ENCODE results near the gene EGLN2. TPM values are rescaled to one million over a fixed set of nuclear protein-coding genes. Genes with fewer than 3 reads are reported as not detected.

The EGLN2 gene
- polyA plus RNA-seq, 1 donor (not counting 4 experiments of a cell fraction or from before 2014, with no cell fraction given): 31.6 TPM

GRCh38 chr19:40805258-40805868 is 6.4 kb downstream of the EGLN2 start:
- Histone ChIP-seq H3K79me2 (ENCODE audit: control insufficient read depth, insufficient read depth, low read length) (peaks cover 64% of the 10 kb centered on the region), H3K27me3 (ENCODE audit: control insufficient read depth, extremely low read depth, insufficient read depth, low read length) (no peaks in the 10 kb centered on the region), H3K9me3 (ENCODE audit: control insufficient read depth, low read depth, low read length) (no peaks in the 10 kb centered on the region), H3K9ac (ENCODE audit: control insufficient read depth, extremely low read depth, insufficient read depth, low read length) (no peak overlapping the region), H3K4me3 (ENCODE audit: control insufficient read depth in 2 of 3, extremely low read depth in 1 of 3, insufficient read depth in 2 of 3, low read depth in 1 of 3, low read length in 3 of 3) (no peak overlapping the region), H2AFZ (ENCODE audit: control insufficient read depth, low read length) (no peak overlapping the region), H3K27ac (ENCODE audit: control insufficient read depth, insufficient read depth, low read length) (no peak overlapping the region), H3K4me2 (ENCODE audit: control insufficient read depth, extremely low read depth, insufficient read depth, low read depth, low read length) (no peak overlapping the region), H3K9me1 (ENCODE audit: control insufficient read depth, extremely low read depth, insufficient read depth, low read length) (peaks cover 10% of the 10 kb centered on the region), H4K20me1 (ENCODE audit: control insufficient read depth, extremely low read depth, insufficient read depth, low read length) (peaks cover 42% of the 10 kb centered on the region), H3K36me3 (ENCODE audit: control insufficient read depth in 2 of 2, extremely low read depth in 1 of 2, insufficient read depth in 2 of 2, low read length in 2 of 2) (peaks cover 46 to 57% of the 10 kb centered on the region in 2 experiments), H3K4me1 (ENCODE audit: control insufficient read depth, extremely low read depth, insufficient read depth, low read length) (peaks cover 57% of the 10 kb centered on the region)
- DNase-seq (ENCODE audit: low read depth, low spot score) (no peak), FAIRE-seq (no peak)
- TF ChIP-seq EZH2 (IDR thresholded peaks at IDR 0.05; ENCODE audit: low read length) (no peak), CTCF (optimal IDR thresholded peaks at IDR 0.05 in 1 of 3, IDR thresholded peaks at IDR 0.05 in 1 of 3, conservative IDR thresholded peaks at IDR 0.05 in 1 of 3; ENCODE audit: extremely low read depth in 1 of 3, insufficient read depth in 2 of 3, low read length in 3 of 3) (no peak)
- dilution Hi-C loops (cut with MboI; ENCODE audit: extremely low pct_ligation_motif_present, low sequenced_read_pairs): no loop called here

- no peak overlapping the region for H2AFZ ChIP-seq (ENCODE audit: control insufficient read depth, low read length)
- peaks cover 42% of the 10 kb centered on the region for H4K20me1 ChIP-seq (ENCODE audit: control insufficient read depth, extremely low read depth, insufficient read depth, low read length)
- H3K9me1 ChIP-seq (ENCODE audit: control insufficient read depth, extremely low read depth, insufficient read depth, low read length): peaks cover 8% of the 10 kb centered on the region
- peak overlapping the region; percentile 37 for H3K27ac ChIP-seq (ENCODE audit: control insufficient read depth, insufficient read depth, low read length)
- DNase-seq (ENCODE audit: low read depth, low spot score) (peak; percentile 86), FAIRE-seq (peak; percentile 58)
- H3K36me3 ChIP-seq (ENCODE audit: control insufficient read depth in 2 of 2, extremely low read depth in 1 of 2, insufficient read depth in 2 of 2, low read length in 2 of 2): peaks cover 38 to 44% of the 10 kb centered on the region in 2 experiments
- peak overlapping the region; percentile 11 for H3K9ac ChIP-seq (ENCODE audit: control insufficient read depth, extremely low read depth, insufficient read depth, low read length)
- TF ChIP-seq EZH2 (IDR thresholded peaks at IDR 0.05; ENCODE audit: low read length): no peak
- TF ChIP-seq CTCF (optimal IDR thresholded peaks at IDR 0.05 in 1 of 3, IDR thresholded peaks at IDR 0.05 in 1 of 3, conservative IDR thresholded peaks at IDR 0.05 in 1 of 3; ENCODE audit: extremely low read depth in 1 of 3, insufficient read depth in 2 of 3, low read length in 3 of 3): peak; percentile 79 to 96 (median 81)
- no peaks in the 10 kb centered on the region for H3K9me3 ChIP-seq (ENCODE audit: control insufficient read depth, low read depth, low read length)
- no peaks in the 10 kb centered on the region for H3K27me3 ChIP-seq (ENCODE audit: control insufficient read depth, extremely low read depth, insufficient read depth, low read length)
- dilution Hi-C loops (cut with MboI; ENCODE audit: extremely low pct_ligation_motif_present, low sequenced_read_pairs): no loop called here
- H3K4me2 ChIP-seq (ENCODE audit: control insufficient read depth, extremely low read depth, insufficient read depth, low read depth, low read length): peak overlapping the region; percentile 29
- H3K4me3 ChIP-seq (ENCODE audit: control insufficient read depth in 2 of 3, extremely low read depth in 1 of 3, insufficient read depth in 2 of 3, low read depth in 1 of 3, low read length in 3 of 3): peak overlapping the region in 1 of 3 experiments; percentile 23
- peaks cover 54% of the 10 kb centered on the region for H3K4me1 ChIP-seq (ENCODE audit: control insufficient read depth, extremely low read depth, insufficient read depth, low read length)
- peaks cover 53% of the 10 kb centered on the region for H3K79me2 ChIP-seq (ENCODE audit: control insufficient read depth, insufficient read depth, low read length)
These were observed 7.6 kb downstream of the EGLN2 start for GRCh38 chr19:40806423-40807146.

All from keratinocyte (primary cell).